Mucosa of rectum (tissue), 2 donors: ENCODE data around the gene NAT14.

Experiments
- H3K27ac ChIP-seq, 2 donors: one replicate each; pipeline ENCODE4 v1.7.0; 2013; ENCODE audit warnings: inconsistent platforms in 2 of 2, low read depth in 2 of 2, low read length in 2 of 2
- H3K27me3 ChIP-seq, 2 donors: one replicate each; pipeline ENCODE4 v1.7.0; 2013; ENCODE audit warnings: low read length in 2 of 2; ENCODE audit not compliant: control insufficient read depth in 2 of 2, insufficient read depth in 2 of 2
- H3K36me3 ChIP-seq, 2 donors: one replicate each; pipeline ENCODE4 v1.7.0; 2013; ENCODE audit warnings: low read length in 2 of 2; ENCODE audit not compliant: control insufficient read depth in 2 of 2, insufficient read depth in 2 of 2
- H3K4me1 ChIP-seq, 2 donors: one replicate each; pipeline ENCODE4 v1.7.0; 2013; ENCODE audit warnings: low read length in 2 of 2, mild to moderate bottlenecking in 1 of 2; ENCODE audit not compliant: control insufficient read depth in 2 of 2, insufficient read depth in 2 of 2
- H3K4me3 ChIP-seq, 2 donors: one replicate each; pipeline ENCODE4 v1.7.0; 2013; ENCODE audit warnings: low read length in 2 of 2
- H3K9ac ChIP-seq, 2 donors: one replicate each; pipeline ENCODE4 v1.7.0; 2013; ENCODE audit warnings: low read length in 2 of 2, low read depth in 1 of 2, mild to moderate bottlenecking in 1 of 2
- H3K9me3 ChIP-seq, 2 donors: one replicate each; pipeline ENCODE4 v1.7.0; 2013; ENCODE audit warnings: low read length in 2 of 2; ENCODE audit not compliant: control insufficient read depth in 2 of 2
- donor health status: healthy.
- donor health status: Normal muscosa, but diverticular disease.

Gene NAT14

DNA sequence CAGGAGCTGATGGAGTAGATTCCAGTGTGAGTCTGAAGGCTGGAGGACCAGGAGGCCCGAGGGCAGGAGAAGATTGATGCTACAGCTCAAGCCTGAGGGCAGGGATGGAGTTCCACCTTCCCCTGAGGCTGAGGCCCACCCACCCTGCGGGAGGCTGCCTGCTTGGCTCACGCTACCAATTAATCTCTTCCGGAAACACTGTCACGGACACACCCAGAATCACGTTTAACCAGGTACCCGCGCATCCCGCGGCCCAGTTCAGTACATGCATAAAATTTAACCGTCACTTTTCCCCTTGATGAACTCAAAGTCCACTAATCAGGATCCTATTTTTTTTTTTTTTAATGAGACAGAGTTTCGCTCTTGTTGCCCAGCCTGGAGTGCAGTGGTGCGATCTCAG, 13.7 kb upstream of the NAT14 start:
- H3K27me3 ChIP-seq, result peaks cover 0 to 3% of the 10 kb centered on the region in 2 donors
- H3K27ac ChIP-seq, result no peak overlapping the region
- no peak overlapping the region for H3K9ac ChIP-seq
- no peaks in the 10 kb centered on the region for H3K9me3 ChIP-seq
- H3K4me1 ChIP-seq, result peaks cover 4 to 6% of the 10 kb centered on the region in 2 donors
- H3K36me3 ChIP-seq, result no peaks in the 10 kb centered on the region
- no peak overlapping the region for H3K4me3 ChIP-seq

DNA sequence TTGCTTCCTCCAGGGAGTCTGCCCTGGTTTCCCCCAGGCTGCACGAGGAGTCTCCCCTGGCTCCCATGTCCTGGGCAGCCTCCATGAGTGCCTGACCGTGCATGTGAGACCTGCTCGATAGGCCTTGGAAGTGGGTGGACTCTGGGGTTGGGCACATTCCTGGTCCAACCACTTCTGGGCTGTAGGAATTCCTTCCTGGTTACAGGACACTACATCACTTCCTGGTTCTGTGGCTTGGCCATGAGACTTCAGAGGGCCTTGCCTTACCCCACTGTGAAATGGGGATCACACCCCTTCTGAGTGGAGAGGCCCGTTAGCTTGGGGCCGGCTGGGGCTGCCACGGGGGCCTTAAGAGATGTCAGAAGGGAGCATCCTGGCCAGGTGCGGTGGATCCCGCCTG, 12.5 kb upstream of the NAT14 start:
- Histone ChIP-seq H3K4me1 (peaks cover 6% of the 10 kb centered on the region in 2 donors), H3K4me3 (no peak overlapping the region), H3K36me3 (no peaks in the 10 kb centered on the region), H3K9me3 (no peaks in the 10 kb centered on the region), H3K27me3 (peaks cover 0 to 1% of the 10 kb centered on the region in 2 donors), H3K27ac (no peak overlapping the region), H3K9ac (no peak overlapping the region)

DNA sequence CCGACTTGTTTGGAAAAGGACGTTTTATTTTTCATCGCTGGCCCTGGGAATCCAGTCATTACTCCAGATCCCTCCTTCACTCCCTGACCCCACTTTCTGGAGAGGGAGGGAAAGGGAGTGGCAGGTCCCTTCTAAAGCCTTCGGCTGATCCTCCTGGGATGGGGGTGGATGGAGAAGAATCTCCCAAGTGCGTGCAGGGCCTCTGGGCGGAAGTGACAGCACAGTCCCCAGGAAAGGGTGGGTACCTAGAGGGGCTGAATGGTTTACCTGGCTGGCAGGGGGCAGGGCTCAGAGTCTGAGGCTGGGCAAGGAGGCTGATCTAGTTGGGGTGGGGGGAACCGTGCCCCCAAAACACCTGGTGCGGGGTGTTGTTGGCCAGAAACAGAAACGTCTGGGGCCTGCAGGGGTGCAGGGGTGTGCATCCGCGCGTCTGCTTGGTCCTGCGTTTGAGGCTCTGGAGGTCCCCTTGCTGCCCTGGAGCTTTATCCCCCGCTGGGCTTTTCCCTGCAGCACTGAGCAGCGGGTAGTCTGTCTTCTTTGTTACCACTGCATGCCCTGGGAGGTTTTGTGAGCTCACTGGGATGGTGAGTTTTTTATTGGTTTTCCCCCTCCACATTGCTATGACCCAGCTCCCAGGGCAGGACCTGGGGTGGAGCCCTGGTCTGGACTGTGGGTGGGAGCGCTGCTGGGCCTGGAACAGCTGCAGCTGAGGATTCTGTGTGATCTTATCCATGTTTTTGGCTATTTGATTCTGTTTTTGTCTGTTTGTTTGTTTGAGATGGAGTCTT, 11.6 kb upstream of the NAT14 start:
- H3K4me3 ChIP-seq, result no peak overlapping the region
- H3K9ac ChIP-seq, result no peak overlapping the region
- no peaks in the 10 kb centered on the region for H3K9me3 ChIP-seq
- H3K36me3 ChIP-seq, result no peaks in the 10 kb centered on the region
- H3K27me3 ChIP-seq, result no peaks in the 10 kb centered on the region
- H3K27ac ChIP-seq, result no peak overlapping the region
- H3K4me1 ChIP-seq, result peaks cover 6 to 9% of the 10 kb centered on the region in 2 donors

DNA sequence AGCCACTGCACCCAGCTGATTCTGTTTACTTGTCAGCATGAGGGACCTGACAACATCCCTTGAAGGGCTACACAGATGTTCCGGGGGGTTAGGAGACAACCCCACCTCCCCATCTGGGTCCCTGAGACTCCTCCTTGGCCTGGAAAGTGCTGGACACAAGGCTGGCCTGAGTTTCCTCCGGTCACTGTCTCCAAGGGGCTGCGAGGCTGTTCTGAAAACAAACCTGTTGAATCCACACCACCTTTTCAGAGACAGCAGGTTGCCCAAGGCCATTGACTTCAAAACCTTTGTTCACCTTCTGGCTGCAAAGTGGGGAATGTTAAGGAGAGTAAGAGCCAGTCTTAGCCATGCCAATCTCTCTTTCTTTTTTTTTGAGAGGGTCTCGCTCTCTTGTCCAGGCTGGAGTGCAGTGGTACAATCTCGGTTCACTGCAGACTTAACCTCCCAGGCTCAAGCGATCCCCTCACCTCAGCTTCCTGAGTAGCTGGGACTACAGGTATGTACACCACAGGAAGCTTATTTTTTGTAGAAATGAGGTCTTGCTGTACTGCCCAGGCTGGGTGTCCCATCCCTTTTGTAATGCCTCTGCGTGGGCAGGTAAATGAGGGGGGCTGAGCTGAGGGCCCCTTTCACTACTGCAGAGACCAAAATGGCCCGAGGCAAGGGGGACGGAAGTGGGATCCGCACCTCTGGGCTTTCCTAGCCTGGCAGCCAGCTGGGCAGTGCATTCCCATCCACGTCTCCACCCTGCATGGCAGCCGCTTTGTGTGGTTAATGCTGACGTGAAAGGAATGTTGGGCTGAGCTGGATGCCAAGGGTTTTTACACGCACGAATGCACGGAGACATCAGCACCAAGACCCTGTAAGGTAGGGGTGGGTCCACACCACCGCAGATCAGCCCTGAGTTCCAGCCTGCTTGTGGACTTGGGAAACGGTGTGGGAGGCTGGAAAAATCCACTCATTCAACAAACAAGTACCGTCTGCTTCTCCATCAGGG, 10.4 kb upstream of the NAT14 start:
- Histone ChIP-seq H3K27ac (no peak overlapping the region), H3K4me1 (peaks cover 6 to 9% of the 10 kb centered on the region in 2 donors), H3K4me3 (no peak overlapping the region), H3K9ac (no peak overlapping the region), H3K9me3 (no peaks in the 10 kb centered on the region), H3K36me3 (no peaks in the 10 kb centered on the region), H3K27me3 (no peaks in the 10 kb centered on the region)

DNA sequence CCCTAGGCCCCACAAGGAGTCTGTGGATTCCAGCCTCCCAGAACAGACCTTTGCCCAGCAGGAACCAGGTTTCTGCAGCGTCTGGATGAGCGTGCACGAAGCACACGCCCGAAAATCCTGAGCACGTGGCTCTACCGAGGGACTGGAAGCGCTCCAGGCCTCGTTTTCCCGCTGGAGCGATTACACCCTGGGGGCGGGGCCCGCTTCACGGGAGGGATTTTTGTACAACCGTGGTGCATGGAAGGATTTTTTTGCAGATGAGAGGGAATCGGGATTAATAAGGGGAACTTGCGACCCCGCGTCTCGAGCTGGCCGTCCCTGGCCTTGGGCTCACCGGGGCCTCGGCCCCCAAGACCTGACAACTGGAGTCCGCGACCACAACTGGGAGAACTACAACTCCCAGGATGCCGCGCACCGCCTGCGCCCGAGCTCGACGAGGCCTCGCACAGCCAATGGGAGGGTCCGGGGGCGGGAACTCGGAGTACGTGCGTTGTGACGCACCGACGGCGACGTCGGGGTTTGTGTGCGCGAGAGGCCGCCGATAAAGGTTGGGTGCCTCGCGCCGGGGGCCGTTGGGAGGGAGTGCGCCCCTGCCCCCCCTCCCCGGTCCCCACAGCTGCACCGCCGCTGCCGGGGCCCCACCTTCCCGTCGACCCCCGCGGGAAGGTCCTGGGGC, 8.8 kb upstream of the NAT14 start, which contains the start of gene ZNF628:
ZNF628 (plus strand) TSS at position 518 of the 676 bp plus-strand sequence. CDS start 3,294 bp downstream, outside the sequence.
- Histone ChIP-seq H3K9me3 (no peaks in the 10 kb centered on the region), H3K4me3 (peak within 1 kb of the TSS; percentile 78 to 83), H3K9ac (peak within 1 kb of the TSS; percentile 73 to 74), H3K4me1 (peaks cover 6 to 9% of the 10 kb centered on the region in 2 donors), H3K27me3 (no peaks in the 10 kb centered on the region), H3K36me3 (no peaks in the 10 kb centered on the region), H3K27ac (peak within 1 kb of the TSS; percentile 89 to 92)

DNA sequence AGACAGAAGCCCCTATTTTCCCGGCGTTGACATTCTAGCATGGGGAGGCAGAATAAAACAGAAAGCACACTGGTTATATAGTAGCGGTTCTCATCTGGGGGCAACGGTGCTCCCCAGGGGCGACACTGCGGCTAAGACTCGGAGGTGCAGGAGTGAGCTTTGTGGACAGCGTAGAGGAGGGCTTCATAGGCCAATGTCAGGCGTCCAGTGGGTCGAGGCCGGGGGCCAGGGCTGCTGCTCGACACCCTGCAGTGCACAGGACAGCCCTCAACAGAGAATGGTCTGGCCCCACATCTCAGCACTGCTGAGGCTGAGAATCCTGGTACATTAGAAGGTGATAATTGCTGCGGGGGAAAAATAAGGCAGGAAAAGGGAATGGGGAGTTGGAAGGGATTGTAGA, 7.1 kb upstream of the NAT14 start:
- Histone ChIP-seq H3K36me3 (no peaks in the 10 kb centered on the region), H3K27me3 (no peaks in the 10 kb centered on the region), H3K27ac (no peak overlapping the region), H3K4me3 (no peak overlapping the region), H3K9me3 (no peaks in the 10 kb centered on the region), H3K4me1 (peaks cover 6 to 9% of the 10 kb centered on the region in 2 donors), H3K9ac (no peak overlapping the region)

DNA sequence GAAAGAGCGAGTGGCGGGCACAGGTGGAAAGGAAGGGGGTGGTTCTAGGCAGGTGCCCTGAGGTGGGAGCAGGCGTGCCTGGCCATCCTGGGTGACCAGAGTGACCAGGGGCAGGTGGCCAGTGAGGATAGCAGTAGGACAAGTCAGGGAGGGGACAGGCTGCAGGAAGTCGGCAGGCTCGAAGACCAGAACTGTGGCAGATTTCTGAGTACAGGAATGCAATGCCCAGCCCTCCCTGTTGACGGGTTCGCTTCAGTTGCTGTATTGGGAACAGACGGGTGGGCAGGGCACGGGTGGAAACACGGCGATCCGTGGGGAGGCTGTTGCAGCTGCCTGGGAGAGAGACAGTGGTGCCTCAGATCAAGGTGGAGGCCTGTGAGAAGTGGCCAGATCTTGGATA, 6.6 kb upstream of the NAT14 start:
- Histone ChIP-seq H3K36me3 (no peaks in the 10 kb centered on the region), H3K9ac (no peak overlapping the region), H3K4me1 (peaks cover 6 to 9% of the 10 kb centered on the region in 2 donors), H3K27ac (no peak overlapping the region), H3K9me3 (no peaks in the 10 kb centered on the region), H3K27me3 (no peaks in the 10 kb centered on the region), H3K4me3 (no peak overlapping the region)

DNA sequence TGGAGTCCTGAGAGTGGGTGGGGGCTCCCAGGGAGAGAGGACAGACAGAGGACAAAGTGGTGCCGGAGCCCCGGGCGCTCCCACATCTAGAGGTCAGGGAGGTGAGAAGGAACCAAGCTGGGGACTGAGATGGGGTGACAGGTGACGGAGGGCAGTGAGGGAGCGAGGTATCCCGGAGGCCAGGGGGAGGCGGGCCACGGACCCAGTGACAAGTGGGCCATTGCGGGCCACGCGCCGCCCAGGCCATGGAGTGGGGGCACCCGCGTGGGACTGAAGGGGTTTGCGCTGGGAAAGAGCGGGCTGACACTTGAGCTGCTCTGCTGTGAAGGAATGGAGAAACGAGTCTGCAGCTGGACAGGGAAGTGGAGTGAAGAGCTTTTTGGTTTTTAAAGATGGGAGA, 5.9 kb upstream of the NAT14 start:
- peaks cover 6 to 11% of the 10 kb centered on the region in 2 donors for H3K4me1 ChIP-seq
- H3K27me3 ChIP-seq, result no peaks in the 10 kb centered on the region
- no peak overlapping the region for H3K9ac ChIP-seq
- no peak overlapping the region for H3K27ac ChIP-seq
- no peaks in the 10 kb centered on the region for H3K36me3 ChIP-seq
- H3K4me3 ChIP-seq, result no peak overlapping the region
- H3K9me3 ChIP-seq, result no peaks in the 10 kb centered on the region

DNA sequence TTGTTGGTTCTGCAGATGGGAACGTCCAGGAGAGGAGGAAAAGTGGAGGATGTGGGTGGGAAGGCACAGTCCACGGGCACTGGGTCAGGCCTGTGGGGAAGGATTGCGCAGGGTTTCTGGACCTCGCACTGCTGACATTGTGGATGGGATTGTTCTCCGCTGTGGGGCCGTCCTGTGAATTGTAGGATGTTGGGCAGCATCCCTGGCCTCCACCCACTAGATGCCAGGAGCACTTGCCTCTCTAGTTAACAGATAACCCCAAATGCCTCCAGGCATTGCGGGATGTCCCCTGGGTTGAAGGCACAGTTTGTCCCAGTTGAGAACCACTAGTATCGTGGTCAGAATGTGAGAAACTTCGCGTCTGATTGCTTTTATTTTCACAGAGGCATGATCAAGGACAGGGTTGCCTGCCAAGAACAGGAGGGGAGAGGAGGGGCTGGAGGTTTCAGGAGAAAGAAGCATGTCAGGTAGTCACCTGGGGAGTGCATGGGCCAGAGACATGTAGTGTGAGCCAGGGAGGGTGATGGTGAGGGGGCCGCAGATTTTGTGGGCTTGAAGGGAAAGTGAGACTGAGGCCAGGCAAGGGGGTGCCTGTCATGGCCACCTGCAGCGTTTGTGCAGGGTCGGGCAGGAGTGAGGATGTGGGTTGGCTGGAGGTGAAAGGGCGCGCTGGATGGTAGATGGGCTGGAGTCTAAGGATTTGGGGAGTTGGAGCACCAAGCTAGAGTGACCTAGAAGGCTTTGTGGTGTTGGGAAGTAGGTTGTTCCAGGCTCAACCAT, 5.3 kb upstream of the NAT14 start:
- no peak overlapping the region for H3K4me3 ChIP-seq
- no peaks in the 10 kb centered on the region for H3K27me3 ChIP-seq
- no peak overlapping the region for H3K27ac ChIP-seq
- no peaks in the 10 kb centered on the region for H3K9me3 ChIP-seq
- H3K36me3 ChIP-seq, result no peaks in the 10 kb centered on the region
- H3K9ac ChIP-seq, result no peak overlapping the region
- peaks cover 8 to 17% of the 10 kb centered on the region in 2 donors for H3K4me1 ChIP-seq
